ENCODE results near the gene ADARB2.
"Not testable (repeated sequence)": the region's sequence is repeated elsewhere in the genome, so short reads cannot be mapped to it uniquely, and the experiment has no call there.

DNA sequence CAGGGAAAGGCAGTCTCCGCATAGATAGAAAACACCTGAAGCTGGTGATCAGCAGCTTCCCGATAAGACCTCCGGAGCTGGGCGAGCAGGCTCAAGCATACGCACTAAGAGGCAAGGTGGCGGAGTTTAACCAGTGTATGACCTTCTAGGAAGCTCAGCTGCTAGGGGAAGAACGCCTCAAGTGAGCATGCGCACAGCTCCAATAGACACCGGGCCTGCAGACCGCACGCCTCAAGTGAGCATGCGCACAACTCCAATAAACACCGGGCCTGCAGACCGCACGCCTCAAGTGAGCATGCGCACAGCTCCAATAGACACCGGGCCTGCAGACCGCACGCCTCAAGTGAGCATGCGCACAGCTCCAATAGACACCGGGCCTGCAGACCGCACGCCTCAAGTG is 35.9 kb upstream of the ADARB2 start:
- TF ChIP-seq EP300, POLR2A, POLR2AphosphoS5 (IDR thresholded peaks at IDR 0.05): not testable (repeated sequence)
- TF ChIP-seq, protein P1, sequence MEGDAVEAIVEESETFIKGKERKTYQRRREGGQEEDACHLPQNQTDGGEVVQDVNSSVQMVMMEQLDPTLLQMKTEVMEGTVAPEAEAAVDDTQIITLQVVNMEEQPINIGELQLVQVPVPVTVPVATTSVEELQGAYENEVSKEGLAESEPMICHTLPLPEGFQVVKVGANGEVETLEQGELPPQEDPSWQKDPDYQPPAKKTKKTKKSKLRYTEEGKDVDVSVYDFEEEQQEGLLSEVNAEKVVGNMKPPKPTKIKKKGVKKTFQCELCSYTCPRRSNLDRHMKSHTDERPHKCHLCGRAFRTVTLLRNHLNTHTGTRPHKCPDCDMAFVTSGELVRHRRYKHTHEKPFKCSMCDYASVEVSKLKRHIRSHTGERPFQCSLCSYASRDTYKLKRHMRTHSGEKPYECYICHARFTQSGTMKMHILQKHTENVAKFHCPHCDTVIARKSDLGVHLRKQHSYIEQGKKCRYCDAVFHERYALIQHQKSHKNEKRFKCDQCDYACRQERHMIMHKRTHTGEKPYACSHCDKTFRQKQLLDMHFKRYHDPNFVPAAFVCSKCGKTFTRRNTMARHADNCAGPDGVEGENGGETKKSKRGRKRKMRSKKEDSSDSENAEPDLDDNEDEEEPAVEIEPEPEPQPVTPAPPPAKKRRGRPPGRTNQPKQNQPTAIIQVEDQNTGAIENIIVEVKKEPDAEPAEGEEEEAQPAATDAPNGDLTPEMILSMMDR (IDR thresholded peaks at IDR 0.05): not testable (repeated sequence)
